SK-N-SH treated with all-trans-retinoic acid at 6 μM for 48 hours (cell line): Measurements from ENCODE around the gene CACNB2.

ENCODE experiments used
- TCF4 ChIP-seq: fragments of 250-450 bp; sonication (Bioruptor Pico); IDR thresholded peaks from 2 replicates; pipeline ENCODE4 v1.8.0; 2021; ENCODE audit warnings: mild to moderate bottlenecking, moderate library complexity, borderline replicate concordance
- TF ChIP-seq, protein P1 (sequence below): fragments of 250-450 bp; sonication (Bioruptor Pico); IDR thresholded peaks from 2 replicates; pipeline ENCODE4 v1.5.1; 2020; ENCODE audit warnings: low read depth, mild to moderate bottlenecking, moderate library complexity
- TF ChIP-seq, protein P2 (sequence below): fragments of 250-450 bp; sonication (Bioruptor Pico); IDR thresholded peaks from 2 replicates; pipeline ENCODE4 v1.5.0; 2020; ENCODE audit warnings: mild to moderate bottlenecking, moderate library complexity

DNA sequence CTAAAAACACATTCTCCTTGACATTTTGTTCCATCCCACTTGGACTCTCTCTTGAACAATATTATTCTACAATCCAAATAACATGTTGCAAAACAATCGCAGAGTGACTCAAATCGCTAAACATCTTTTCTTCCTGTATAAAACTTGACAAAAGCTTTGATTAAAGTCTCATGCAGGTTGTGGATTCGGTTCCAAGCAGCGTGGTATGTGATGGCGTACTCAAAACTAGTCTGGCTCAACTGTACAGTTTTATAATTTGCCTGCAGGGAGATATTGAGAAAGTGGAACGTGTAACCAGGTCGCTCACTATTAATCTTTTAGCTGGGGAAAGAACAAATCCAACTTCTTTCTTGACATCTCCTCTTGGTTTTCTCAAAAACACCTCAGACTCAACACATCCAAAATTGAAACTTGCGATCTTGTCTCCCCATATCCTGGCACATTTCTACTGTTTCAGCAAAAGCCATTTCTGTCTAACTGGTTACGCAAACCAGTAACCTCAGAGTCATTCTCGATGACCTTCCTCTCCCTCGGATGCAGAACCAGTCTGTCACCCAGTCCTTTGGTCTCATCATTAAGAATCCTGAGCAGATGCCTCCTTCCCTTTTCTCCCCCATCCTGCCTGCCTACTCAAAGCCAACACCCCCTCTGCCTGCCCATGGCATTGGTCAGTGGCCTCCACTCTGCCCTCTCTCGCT, 100.1 kb downstream of the CACNB2 start:
- TF ChIP-seq, protein P1, sequence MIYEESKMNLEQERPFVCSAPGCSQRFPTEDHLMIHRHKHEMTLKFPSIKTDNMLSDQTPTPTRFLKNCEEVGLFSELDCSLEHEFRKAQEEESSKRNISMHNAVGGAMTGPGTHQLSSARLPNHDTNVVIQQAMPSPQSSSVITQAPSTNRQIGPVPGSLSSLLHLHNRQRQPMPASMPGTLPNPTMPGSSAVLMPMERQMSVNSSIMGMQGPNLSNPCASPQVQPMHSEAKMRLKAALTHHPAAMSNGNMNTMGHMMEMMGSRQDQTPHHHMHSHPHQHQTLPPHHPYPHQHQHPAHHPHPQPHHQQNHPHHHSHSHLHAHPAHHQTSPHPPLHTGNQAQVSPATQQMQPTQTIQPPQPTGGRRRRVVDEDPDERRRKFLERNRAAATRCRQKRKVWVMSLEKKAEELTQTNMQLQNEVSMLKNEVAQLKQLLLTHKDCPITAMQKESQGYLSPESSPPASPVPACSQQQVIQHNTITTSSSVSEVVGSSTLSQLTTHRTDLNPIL (CRISPR knock-in tag), result no peak
- TF ChIP-seq TCF4, result no peak
- TF ChIP-seq, protein P2, sequence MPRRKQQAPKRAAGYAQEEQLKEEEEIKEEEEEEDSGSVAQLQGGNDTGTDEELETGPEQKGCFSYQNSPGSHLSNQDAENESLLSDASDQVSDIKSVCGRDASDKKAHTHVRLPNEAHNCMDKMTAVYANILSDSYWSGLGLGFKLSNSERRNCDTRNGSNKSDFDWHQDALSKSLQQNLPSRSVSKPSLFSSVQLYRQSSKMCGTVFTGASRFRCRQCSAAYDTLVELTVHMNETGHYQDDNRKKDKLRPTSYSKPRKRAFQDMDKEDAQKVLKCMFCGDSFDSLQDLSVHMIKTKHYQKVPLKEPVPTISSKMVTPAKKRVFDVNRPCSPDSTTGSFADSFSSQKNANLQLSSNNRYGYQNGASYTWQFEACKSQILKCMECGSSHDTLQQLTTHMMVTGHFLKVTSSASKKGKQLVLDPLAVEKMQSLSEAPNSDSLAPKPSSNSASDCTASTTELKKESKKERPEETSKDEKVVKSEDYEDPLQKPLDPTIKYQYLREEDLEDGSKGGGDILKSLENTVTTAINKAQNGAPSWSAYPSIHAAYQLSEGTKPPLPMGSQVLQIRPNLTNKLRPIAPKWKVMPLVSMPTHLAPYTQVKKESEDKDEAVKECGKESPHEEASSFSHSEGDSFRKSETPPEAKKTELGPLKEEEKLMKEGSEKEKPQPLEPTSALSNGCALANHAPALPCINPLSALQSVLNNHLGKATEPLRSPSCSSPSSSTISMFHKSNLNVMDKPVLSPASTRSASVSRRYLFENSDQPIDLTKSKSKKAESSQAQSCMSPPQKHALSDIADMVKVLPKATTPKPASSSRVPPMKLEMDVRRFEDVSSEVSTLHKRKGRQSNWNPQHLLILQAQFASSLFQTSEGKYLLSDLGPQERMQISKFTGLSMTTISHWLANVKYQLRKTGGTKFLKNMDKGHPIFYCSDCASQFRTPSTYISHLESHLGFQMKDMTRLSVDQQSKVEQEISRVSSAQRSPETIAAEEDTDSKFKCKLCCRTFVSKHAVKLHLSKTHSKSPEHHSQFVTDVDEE (CRISPR knock-in tag), result no peak
